Activated B cell treated with CpG ODN at 0.5 μM for 24 hours (primary cell): ENCODE measurements around the gene H6PD. TPM values are rescaled to one million over a fixed set of nuclear protein-coding genes. Genes with fewer than 3 reads are reported as not detected.
A peak's percentile ranks its signal among the peaks of the same experiment; 100 is the strongest.

Experiments
- ATAC-seq: fragments of 200-7000 bp; cut with Tn5 transposase; one replicate; pipeline ENCODE4 v1.10.0; 2021; ENCODE audit warnings: low read depth, mild to moderate bottlenecking, moderate library complexity
- CTCF ChIA-PET: fragments of 350-600 bp; sonication (Branson Sonifier 250); formaldehyde crosslinking; loops from one replicate; lab custom pipeline; 2021; ENCODE audit warnings: antibody characterized with exemption; lab: Charles Lee
- POLR2A ChIA-PET: fragments of 350-600 bp; sonication (Branson Sonifier 250); formaldehyde crosslinking; loops from one replicate; lab custom pipeline; 2021; ENCODE audit warnings: antibody characterized with exemption; lab: Charles Lee
- DNase-seq: peaks from one replicate; pipeline ENCODE4 v3.0.0; 2022
- H3K27ac Mint-ChIP-seq: one replicate; pipeline ENCODE4 v1.8.0; 2020; ENCODE audit warnings: mixed read lengths
- H3K27me3 Mint-ChIP-seq: one replicate; pipeline ENCODE4 v1.8.0; 2021; ENCODE audit warnings: mixed read lengths
- H3K36me3 Mint-ChIP-seq: one replicate; pipeline ENCODE4 v1.8.0; 2021; ENCODE audit warnings: low read depth, mixed read lengths
- H3K4me1 Mint-ChIP-seq: one replicate; pipeline ENCODE4 v1.8.0; 2021; ENCODE audit warnings: mixed read lengths
- H3K4me3 Mint-ChIP-seq: one replicate; pipeline ENCODE4 v1.8.0; 2020; ENCODE audit warnings: mild to moderate bottlenecking, mixed read lengths
- H3K9me3 Mint-ChIP-seq: one replicate; pipeline ENCODE4 v1.8.0; 2020; ENCODE audit warnings: mixed read lengths
- intact Hi-C: fragments of 100-400 bp; cut with micrococcal nuclease; formaldehyde crosslinking; loops from one replicate; pipeline ENCODE4 v1.15.1; 2024
- total RNA-seq: library from RNA; stranded (reverse); gene quantifications from 2 replicates; pipeline ENCODE4 v1.2.3, GENCODE V29; 2022
- TF ChIP-seq, protein P1 (sequence below): fragments of 200-600 bp; IDR thresholded peaks from one replicate; pipeline ENCODE4 v1.8.0; 2022; ENCODE audit warnings: antibody characterized with exemption, mild to moderate bottlenecking

Gene H6PD
- total RNA-seq, 1 donor from 2014 or later, result 21.9 TPM

DNA sequence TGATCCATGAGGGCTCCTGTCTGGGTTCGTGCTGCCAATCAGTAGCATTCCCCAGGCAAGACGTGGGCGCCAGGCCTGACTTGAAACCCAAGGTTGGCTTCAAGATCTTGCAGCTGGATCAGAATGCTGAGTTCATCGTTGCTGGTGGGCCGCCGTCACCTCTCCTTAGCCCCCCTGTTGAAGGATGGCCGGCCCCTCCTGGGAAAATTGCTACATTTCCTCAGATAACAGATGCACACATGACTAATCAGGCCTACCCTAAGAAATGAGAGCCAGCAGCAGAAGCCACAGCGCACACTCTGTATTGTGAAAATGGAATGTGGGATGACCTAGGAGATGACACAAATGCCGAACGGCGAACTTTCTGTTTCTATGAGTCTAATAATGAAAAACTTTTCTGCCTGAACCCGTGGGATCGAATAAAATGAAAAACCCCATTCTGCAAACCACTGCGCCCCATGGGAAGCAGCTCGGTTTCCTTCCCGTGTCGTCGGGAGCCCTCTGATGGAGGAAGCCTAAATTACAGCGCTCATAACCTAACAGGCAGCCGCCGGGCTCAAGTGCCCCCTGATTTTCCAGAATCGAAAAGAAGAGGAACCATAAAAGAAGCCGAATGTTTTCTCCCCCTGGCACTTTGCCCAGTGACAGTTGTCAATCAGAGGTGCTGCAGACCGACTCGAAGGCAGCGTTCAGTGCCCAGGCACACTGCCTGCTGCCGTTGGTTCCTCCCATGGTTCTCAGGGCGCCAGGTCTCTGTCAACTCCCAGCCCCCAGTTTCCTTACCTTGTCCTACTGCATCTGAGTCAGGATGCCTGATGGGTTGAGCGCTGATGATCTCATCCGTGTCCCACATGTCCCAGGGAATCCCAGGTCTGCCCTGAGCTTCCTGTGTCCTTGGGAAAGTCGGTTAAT, 38.2 kb upstream of the H6PD start:
- TF ChIP-seq, protein P1, sequence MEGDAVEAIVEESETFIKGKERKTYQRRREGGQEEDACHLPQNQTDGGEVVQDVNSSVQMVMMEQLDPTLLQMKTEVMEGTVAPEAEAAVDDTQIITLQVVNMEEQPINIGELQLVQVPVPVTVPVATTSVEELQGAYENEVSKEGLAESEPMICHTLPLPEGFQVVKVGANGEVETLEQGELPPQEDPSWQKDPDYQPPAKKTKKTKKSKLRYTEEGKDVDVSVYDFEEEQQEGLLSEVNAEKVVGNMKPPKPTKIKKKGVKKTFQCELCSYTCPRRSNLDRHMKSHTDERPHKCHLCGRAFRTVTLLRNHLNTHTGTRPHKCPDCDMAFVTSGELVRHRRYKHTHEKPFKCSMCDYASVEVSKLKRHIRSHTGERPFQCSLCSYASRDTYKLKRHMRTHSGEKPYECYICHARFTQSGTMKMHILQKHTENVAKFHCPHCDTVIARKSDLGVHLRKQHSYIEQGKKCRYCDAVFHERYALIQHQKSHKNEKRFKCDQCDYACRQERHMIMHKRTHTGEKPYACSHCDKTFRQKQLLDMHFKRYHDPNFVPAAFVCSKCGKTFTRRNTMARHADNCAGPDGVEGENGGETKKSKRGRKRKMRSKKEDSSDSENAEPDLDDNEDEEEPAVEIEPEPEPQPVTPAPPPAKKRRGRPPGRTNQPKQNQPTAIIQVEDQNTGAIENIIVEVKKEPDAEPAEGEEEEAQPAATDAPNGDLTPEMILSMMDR, result no peak
- intact Hi-C loops, result loop anchor here (1.0 to 5.0 kb wide), 7 partner anchors 15 to 278 kb away; partner anchors contain the start of gene GPR157
- POLR2A ChIA-PET, result interaction anchor here (0.6 to 2.1 kb wide), 2 partner anchors 86 to 681 kb away, joined by 3 to 6 read pairs; no protein-coding TSS in a partner anchor
- no peak overlapping the region for H3K27ac Mint-ChIP-seq
- H3K36me3 Mint-ChIP-seq, result no peaks in the 10 kb centered on the region
- DNase-seq (peak; percentile 51), ATAC-seq (peak; percentile 82)
- peaks cover 16% of the 10 kb centered on the region for H3K4me1 Mint-ChIP-seq
- no peaks in the 10 kb centered on the region for H3K9me3 Mint-ChIP-seq
- peaks cover 33% of the 10 kb centered on the region for H3K27me3 Mint-ChIP-seq
- CTCF ChIA-PET, result interaction anchor here (1.0 to 2.6 kb wide), 17 partner anchors 10 to 322 kb away, joined by 3 to 47 read pairs (median 4); partner anchors contain the start of genes GPR157 and H6PD
- H3K4me3 Mint-ChIP-seq, result peak overlapping the region; percentile 57

DNA sequence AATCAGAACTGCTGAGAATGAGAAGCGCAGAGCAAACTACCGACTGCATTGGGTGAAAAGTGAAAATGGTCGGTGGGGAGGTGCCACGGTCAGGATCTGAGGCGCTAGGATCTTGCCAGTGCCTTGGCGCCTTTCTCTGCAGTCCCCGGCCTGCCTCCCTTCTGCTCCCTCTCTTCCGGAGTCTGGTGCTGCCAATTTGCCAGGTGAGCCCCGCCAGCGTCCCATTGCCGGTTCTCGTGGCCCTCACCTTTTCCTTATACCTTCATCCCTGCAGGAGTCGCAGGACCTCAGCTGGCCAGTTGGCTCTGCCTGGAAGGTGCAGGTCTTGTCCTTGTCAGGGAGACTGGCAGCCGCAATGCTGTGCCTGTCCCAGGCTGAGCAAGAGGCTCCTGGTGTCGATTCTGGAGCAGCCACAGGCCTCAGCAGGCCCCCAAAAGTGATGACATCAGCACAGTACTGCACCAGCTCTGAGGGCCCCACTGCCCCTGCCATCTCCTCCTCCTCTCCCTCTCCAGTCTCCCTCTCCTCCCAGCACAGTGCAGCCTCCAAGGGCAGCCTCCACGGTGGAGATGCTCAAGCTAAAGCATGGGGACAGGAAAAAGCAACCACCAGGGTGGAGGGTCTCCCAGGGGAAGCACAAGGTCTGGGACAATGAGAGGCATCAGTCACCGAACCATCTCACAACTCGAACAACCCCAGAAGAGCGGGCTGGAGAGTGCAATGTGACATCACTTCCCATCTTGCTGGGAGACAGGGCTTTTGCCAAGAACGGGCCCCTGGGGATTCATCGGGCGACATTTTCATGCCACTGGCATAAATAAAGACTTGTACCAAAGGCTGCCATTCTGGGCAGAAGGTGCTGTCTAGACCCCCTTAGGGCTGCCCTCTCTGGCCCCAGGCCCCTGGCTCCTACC, 37.1 kb upstream of the H6PD start:
- CTCF ChIA-PET, result interaction anchor here (1.0 to 4.8 kb wide), 13 partner anchors 9 to 323 kb away, joined by 3 to 47 read pairs (median 4); partner anchors contain the start of genes GPR157 and H6PD
- no peak overlapping the region for H3K4me3 Mint-ChIP-seq

DNA sequence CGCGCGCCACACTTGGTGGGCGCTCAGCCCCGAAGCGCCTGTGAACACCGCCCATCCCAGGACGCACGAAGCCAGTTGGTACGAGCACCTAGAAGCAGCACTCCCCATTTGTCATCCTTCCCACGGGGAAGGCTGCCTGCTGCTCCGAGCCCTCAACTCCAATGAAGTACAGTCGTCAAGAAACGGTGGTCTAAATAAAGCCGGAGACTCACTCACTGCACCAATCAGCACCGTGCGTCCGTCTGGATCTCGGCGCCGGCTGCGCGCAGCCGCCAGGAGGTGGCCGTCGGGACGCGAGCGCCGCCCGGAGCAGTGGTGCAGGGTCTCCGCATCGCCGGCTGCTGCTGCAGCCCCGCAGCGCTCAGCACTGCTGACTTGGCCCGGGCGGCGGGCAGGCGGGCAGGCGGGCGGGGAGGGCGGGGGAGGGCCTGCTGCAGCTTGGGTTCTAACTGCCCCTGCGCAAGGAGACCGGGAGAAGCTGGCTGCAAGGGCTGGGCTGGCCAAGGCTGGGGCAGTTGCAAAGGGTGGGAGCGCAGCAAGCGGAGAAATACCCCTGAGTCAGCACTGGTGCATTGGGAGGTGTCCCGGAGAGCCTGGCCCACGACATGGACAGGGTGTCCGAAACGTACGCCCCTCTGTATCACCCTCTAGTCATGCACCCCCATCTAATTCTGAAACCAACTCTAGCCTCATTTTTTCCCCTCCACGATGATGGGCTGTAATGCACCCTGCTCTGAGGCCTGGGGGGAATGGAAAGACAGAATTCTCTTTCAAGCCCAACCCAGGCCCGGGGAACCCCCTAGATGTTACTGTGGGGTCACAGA, 35.8 kb upstream of the H6PD start:
- Mint-ChIP-seq H3K27me3 (peaks cover 54% of the 10 kb centered on the region), H3K36me3 (no peaks in the 10 kb centered on the region), H3K9me3 (no peaks in the 10 kb centered on the region), H3K4me1 (peaks cover 29% of the 10 kb centered on the region), H3K27ac (no peak overlapping the region), H3K4me3 (no peak overlapping the region)
- POLR2A ChIA-PET, result no interaction called here
- no peak for ATAC-seq
- DNase-seq, result no peak
- CTCF ChIA-PET, result interaction anchor here (1.0 to 4.8 kb wide), 2 partner anchors 87 to 90 kb away, joined by 3 to 31 read pairs; no protein-coding TSS in a partner anchor
- TF ChIP-seq, protein P1, result no peak
- intact Hi-C loops, result loop anchor here (5.0 kb wide), 1 partner anchor 191 kb away; no protein-coding TSS in a partner anchor

More for the DNA sequence above, 37.1 kb upstream of the H6PD start:
- no peak for DNase-seq
- Mint-ChIP-seq H3K36me3 (no peaks in the 10 kb centered on the region), H3K27me3 (peaks cover 41% of the 10 kb centered on the region), H3K9me3 (no peaks in the 10 kb centered on the region), H3K4me1 (peaks cover 25% of the 10 kb centered on the region), H3K27ac (no peak overlapping the region)
- intact Hi-C loops, result loop anchor here (5.0 kb wide), 1 partner anchor 190 kb away; no protein-coding TSS in a partner anchor
- POLR2A ChIA-PET, result interaction anchor here (2.1 kb wide), 1 partner anchor 87 kb away, joined by 6 read pairs; no protein-coding TSS in a partner anchor
- no peak for ATAC-seq
- TF ChIP-seq, protein P1, result no peak

DNA sequence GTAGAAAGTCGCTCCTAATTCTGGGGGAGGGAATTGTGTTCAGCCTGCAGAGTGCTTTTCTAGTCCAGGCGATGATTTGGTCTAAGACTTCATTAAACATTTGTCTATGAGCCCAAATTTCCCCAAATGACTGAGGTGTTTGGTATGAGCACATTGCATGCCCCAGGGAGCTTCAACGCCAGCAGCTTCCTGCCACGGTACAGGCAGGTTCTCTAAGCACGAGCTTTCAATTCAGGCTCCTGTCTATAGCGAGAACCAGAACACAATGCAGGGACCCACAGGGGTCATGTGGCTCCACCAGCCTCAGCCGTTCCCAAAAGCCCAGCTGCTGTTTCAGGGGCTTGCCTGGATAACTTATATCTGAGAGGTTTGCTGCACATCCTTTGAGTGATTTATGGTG, 34.1 kb upstream of the H6PD start:
- ChIA-PET POLR2A (interaction anchor here (1.0 kb wide), 1 partner anchor 38 kb away, joined by 3 read pairs; no protein-coding TSS in a partner anchor), CTCF (interaction anchor here (1.3 to 4.8 kb wide), 3 partner anchors 58 to 93 kb away, joined by 3 to 31 read pairs (median 8); no protein-coding TSS in a partner anchor)
- Mint-ChIP-seq H3K4me1 (peaks cover 29% of the 10 kb centered on the region), H3K27ac (no peak overlapping the region), H3K27me3 (peaks cover 63% of the 10 kb centered on the region), H3K9me3 (no peaks in the 10 kb centered on the region), H3K4me3 (no peak overlapping the region), H3K36me3 (no peaks in the 10 kb centered on the region)
- ATAC-seq (peak; percentile 59), DNase-seq (no peak)
- intact Hi-C loops, result no loop called here
- TF ChIP-seq, protein P1, result no peak
